HCT116 (cell line): Measurements from ENCODE around the gene MYADML2. TPM values are rescaled to one million over a fixed set of nuclear protein-coding genes. Genes with fewer than 3 reads are reported as not detected.

Experiments
- ATAC-seq: fragments of 200-7000 bp; cut with Tn5 transposase; 2 replicates; pipeline ENCODE4 v1.9.1; 2020; ENCODE audit warnings: mild to moderate bottlenecking, moderate library complexity
- Bru-seq: library from RNA; stranded (reverse); fragments of 400-500 nt; gene quantifications from one replicate; lab custom pipeline; 2021; lab: Mats Ljungman, UMichigan
- BruChase-seq, 2 experiments: library from RNA; stranded (reverse); fragments of 400-500 nt; gene quantifications; one replicate each; lab custom pipeline; 2021; lab: Mats Ljungman, UMichigan
- BruUV-seq: library from RNA; stranded (reverse); fragments of 400-500 nt; replicated peaks from 2 replicates; lab custom pipeline; 2021; lab: Mats Ljungman, UMichigan
- CTCF ChIA-PET: fragments of 300-600 bp; sonication (Branson Sonifier 250); formaldehyde crosslinking; loops from one replicate; lab custom pipeline; 2021; ENCODE audit warnings: antibody characterized with exemption; lab: Charles Lee
- POLR2A ChIA-PET: fragments of 300-600, 350-600 bp; sonication (Branson Sonifier 250); formaldehyde crosslinking; loops from one replicate; lab custom pipeline; 2021; ENCODE audit warnings: antibody characterized with exemption; lab: Charles Lee
- RAD21 ChIA-PET, 2 experiments: fragments of 300-600 bp; sonication (Branson Sonifier 250); formaldehyde crosslinking; loops; one replicate each; lab custom pipeline; 2023; ENCODE audit warnings: low total read pairs in 2 of 2; ENCODE audit not compliant: uncharacterized antibody in 2 of 2, unreplicated experiment in 2 of 2, low non-redundant PET in 1 of 2; lab: Charles Lee
- DNase-seq: peaks from one replicate; pipeline ENCODE4 v3.0.0-alpha.2; 2010; ENCODE audit warnings: low read depth, low spot score
- H2AFZ ChIP-seq: fragments of 200-600 bp; shearing (Covaris generic), sonication (generic); 2 replicates; pipeline ENCODE4 v1.6.1; 2017; ENCODE audit warnings: low read depth, mixed run types, mixed read lengths, antibody characterized with exemption, low read length; ENCODE audit not compliant: poor library complexity, severe bottlenecking
- H3K27ac ChIP-seq: 2 replicates; pipeline ENCODE4 v1.5.1; 2012; ENCODE audit warnings: low read depth, low read length
- H3K27me3 ChIP-seq: fragments of 200-600 bp; sonication (generic); 2 replicates; pipeline ENCODE4 v1.6.1; 2016; ENCODE audit warnings: mixed run types, low read length, mixed read lengths; ENCODE audit not compliant: insufficient read depth
- H3K36me3 ChIP-seq, 2 experiments: fragments of 200-500 bp in 1 of 2; fragments of 200-600 bp in 1 of 2; sonication (Bioruptor generic) in 1 of 2; sonication (generic) in 1 of 2; 2 replicates each; pipeline versions ENCODE4 v1.5.1 to v1.6.1; 2014 to 2016; ENCODE audit warnings: low read length in 2 of 2, inconsistent platforms in 1 of 2, mixed read lengths in 1 of 2, mixed run types in 1 of 2; ENCODE audit not compliant: insufficient read depth in 2 of 2, control insufficient read depth in 1 of 2
- H3K4me1 ChIP-seq, 2 experiments: fragments of 200-600 bp in 1 of 2; sonication (generic) in 1 of 2; 2 replicates each; pipeline versions ENCODE4 v1.5.1 to v1.6.1; 2012 to 2017; ENCODE audit warnings: low read length in 2 of 2, inconsistent platforms in 1 of 2, mild to moderate bottlenecking in 1 of 2, mixed read lengths in 1 of 2, mixed run types in 1 of 2, moderate library complexity in 1 of 2; ENCODE audit not compliant: insufficient read depth in 2 of 2, control insufficient read depth in 1 of 2
- H3K4me2 ChIP-seq: fragments of 200-600 bp; sonication (generic); 2 replicates; pipeline ENCODE4 v1.6.1; 2017; ENCODE audit warnings: mixed run types, low read length, mixed read lengths
- H3K4me3 ChIP-seq, 2 experiments: fragments of 200-600 bp in 1 of 2; sonication (generic) in 1 of 2; replicated peaks in 1 of 2; 2 replicates each; pipeline ENCODE4 v1.5.1; 2011 to 2016; ENCODE audit warnings: low read length in 2 of 2, control low read depth in 1 of 2, low read depth in 1 of 2, mild to moderate bottlenecking in 1 of 2, mixed read lengths in 1 of 2, mixed run types in 1 of 2
- H3K79me2 ChIP-seq: fragments of 200-600 bp; sonication (generic); 2 replicates; pipeline ENCODE4 v1.6.1; 2017; ENCODE audit warnings: mild to moderate bottlenecking, mixed run types, low read length, moderate library complexity, mixed read lengths; ENCODE audit not compliant: insufficient read depth
- H3K9ac ChIP-seq: fragments of 200-600 bp; sonication (generic); 2 replicates; pipeline ENCODE4 v1.6.1; 2016; ENCODE audit warnings: low read length, mixed read lengths
- H3K9me2 ChIP-seq: fragments of 200-600 bp; sonication (generic), shearing (Covaris generic); 2 replicates; pipeline ENCODE4 v1.6.1; 2017; ENCODE audit warnings: mixed run types, mild to moderate bottlenecking, moderate library complexity; ENCODE audit not compliant: insufficient read depth
- H3K9me3 ChIP-seq, 2 experiments: fragments of 200-500 bp in 1 of 2; fragments of 200-600 bp in 1 of 2; sonication (Bioruptor generic) in 1 of 2; sonication (generic) in 1 of 2; 2 replicates each; pipeline ENCODE4 v1.6.1; 2014 to 2017; ENCODE audit warnings: low read length in 2 of 2, mixed read lengths in 2 of 2, inconsistent platforms in 1 of 2, low read depth in 1 of 2, mild to moderate bottlenecking in 1 of 2, mixed run types in 1 of 2, moderate library complexity in 1 of 2; ENCODE audit not compliant: control insufficient read depth in 1 of 2, insufficient read depth in 1 of 2
- H4K20me1 ChIP-seq: fragments of 200-600 bp; sonication (generic), shearing (Covaris generic); 2 replicates; pipeline ENCODE4 v1.6.1; 2017; ENCODE audit warnings: mixed run types, mild to moderate bottlenecking, moderate library complexity; ENCODE audit not compliant: insufficient read depth
- CEBPB ChIP-seq: IDR thresholded peaks from 2 replicates; pipeline ENCODE4 v1.6.1; 2012; ENCODE audit warnings: low read depth
- CTCF ChIP-seq, 3 experiments: fragments of 200-600 bp in 1 of 3; sonication (generic) in 1 of 3; IDR thresholded peaks in 2 of 3; conservative IDR thresholded peaks in 1 of 3; 2 replicates each; pipeline ENCODE4 v1.5.1; 2012 to 2017; ENCODE audit warnings: low read depth in 2 of 3, low read length in 2 of 3, antibody characterized with exemption in 1 of 3, borderline replicate concordance in 1 of 3, control low read depth in 1 of 3, mild to moderate bottlenecking in 1 of 3, mixed read lengths in 1 of 3, mixed run types in 1 of 3, moderate library complexity in 1 of 3; ENCODE audit not compliant: insufficient read depth in 1 of 3
- EZH2 ChIP-seq: fragments of 200-600 bp; sonication (generic); IDR thresholded peaks from 2 replicates; pipeline ENCODE4 v1.6.1; 2017; ENCODE audit warnings: antibody characterized with exemption, mixed run types
- EZH2phosphoT487 ChIP-seq: fragments of 200-600 bp; IDR thresholded peaks from 2 replicates; pipeline ENCODE4 v1.6.1; 2018; ENCODE audit warnings: antibody characterized with exemption, borderline replicate concordance
- RAD21 ChIP-seq: IDR thresholded peaks from 2 replicates; pipeline ENCODE4 v1.6.1; 2012; ENCODE audit warnings: low read depth, mild to moderate bottlenecking
- SIN3A ChIP-seq: IDR thresholded peaks from 2 replicates; pipeline ENCODE4 v1.6.1; 2012; ENCODE audit warnings: low read depth
- ZBTB33 ChIP-seq: IDR thresholded peaks from 2 replicates; pipeline ENCODE4 v1.6.1; 2011; ENCODE audit warnings: mild to moderate bottlenecking, low read length, moderate library complexity; ENCODE audit not compliant: insufficient replicate concordance; ENCODE audit errors: extremely low read depth
- ZNF274 ChIP-seq: fragments of 200-500 bp; sonication (Bioruptor generic); IDR thresholded peaks from 2 replicates; pipeline ENCODE4 v1.6.1; 2014; ENCODE audit warnings: mild to moderate bottlenecking, low read depth, low read length, inconsistent platforms
- intact Hi-C: fragments of 100-400 bp; cut with micrococcal nuclease; formaldehyde crosslinking; loops from 2 replicates; pipeline ENCODE4 v1.10.0; 2022
- long read RNA-seq: library from polyadenylated mRNA; unstranded; transcript quantifications from one replicate; pipeline ENCODE4 v2.0.0, GENCODE V29; 2021; ENCODE audit not compliant: unreplicated experiment
- polyA plus RNA-seq: library from polyadenylated mRNA; unstranded; fragments of >200 nt; gene quantifications from 2 replicates; pipeline ENCODE4 v1.2.1, GENCODE V29; 2012; ENCODE audit warnings: missing spikeins
- total RNA-seq: library from RNA; stranded (reverse); gene quantifications from one replicate; pipeline ENCODE4 v1.2.1, GENCODE V29; 2021; ENCODE audit not compliant: unreplicated experiment

The MYADML2 gene
- not detected for total RNA-seq
- 0.18 and 0.29 TPM in 2 replicates for polyA plus RNA-seq
- Bru-seq, nascent RNA: percentile 8 among the genes with signal in this experiment
- not detected for BruChase-seq, experiment 1, labeled RNA remaining after a 6-hour chase
- BruChase-seq, experiment 2, labeled RNA remaining after a 2-hour chase: not detected
- long read RNA-seq: 0 reads

- Histone ChIP-seq H2AFZ (no peak within 1 kb of the TSS), H3K9ac (no peak within 1 kb of the TSS), H3K4me1 (peaks cover 0 to 10% of the 10 kb centered on the region in 2 experiments; a peak in 1 of 4 replicates), H3K4me3 (no peak within 1 kb of the TSS), H3K79me2 (no peaks in the 10 kb centered on the region), H3K36me3 (no peaks in the 10 kb centered on the region), H3K27ac (no peak within 1 kb of the TSS), H3K4me2 (no peak within 1 kb of the TSS), H3K27me3 (no peaks in the 10 kb centered on the region), H4K20me1 (no peaks in the 10 kb centered on the region), H3K9me2 (no peaks in the 10 kb centered on the region), H3K9me3 (no peaks in the 10 kb centered on the region)
- ChIA-PET RAD21 (no interaction called here), POLR2A (no interaction called here), CTCF (interaction anchor here (0.7 to 1.0 kb wide), 2 partner anchors 12 kb away, joined by 3 to 4 read pairs; no protein-coding TSS in a partner anchor)
- no peak for DNase-seq
- TF ChIP-seq EZH2phosphoT487: no peak
- no peak for TF ChIP-seq ZBTB33
- TF ChIP-seq CEBPB: no peak
- TF ChIP-seq ZNF274: no peak
- no peak for TF ChIP-seq SIN3A
- TF ChIP-seq CTCF (IDR thresholded peaks at IDR 0.05 in 2 of 3, conservative IDR thresholded peaks at IDR 0.05 in 1 of 3; ENCODE audit: borderline replicate concordance in 1 of 3, insufficient read depth in 1 of 3, low read depth in 2 of 3, low read length in 2 of 3): no peak
- TF ChIP-seq RAD21: no peak
- no peak for TF ChIP-seq EZH2
- no TSS peak for BruUV-seq
- intact Hi-C loops: no loop called here
- no peak for ATAC-seq
These were observed at the start of gene MYADML2 for GRCh38 chr17:81947189-81947588. Gene MYADML2 (minus strand): TSS chr17:81947233. CDS start chr17:81941741, 5,492 bp downstream.
